ENCODE data around the gene MEIS2. TPM values are rescaled to one million over a fixed set of nuclear protein-coding genes. Genes with fewer than 3 reads are reported as not detected.

MEIS2 gene
- total and polyA plus RNA-seq, 2 of the 13 experiments (the other 11 are each of a cell fraction or from before 2014, with no cell fraction given), result 10.7 to 12.4 TPM

DNA sequence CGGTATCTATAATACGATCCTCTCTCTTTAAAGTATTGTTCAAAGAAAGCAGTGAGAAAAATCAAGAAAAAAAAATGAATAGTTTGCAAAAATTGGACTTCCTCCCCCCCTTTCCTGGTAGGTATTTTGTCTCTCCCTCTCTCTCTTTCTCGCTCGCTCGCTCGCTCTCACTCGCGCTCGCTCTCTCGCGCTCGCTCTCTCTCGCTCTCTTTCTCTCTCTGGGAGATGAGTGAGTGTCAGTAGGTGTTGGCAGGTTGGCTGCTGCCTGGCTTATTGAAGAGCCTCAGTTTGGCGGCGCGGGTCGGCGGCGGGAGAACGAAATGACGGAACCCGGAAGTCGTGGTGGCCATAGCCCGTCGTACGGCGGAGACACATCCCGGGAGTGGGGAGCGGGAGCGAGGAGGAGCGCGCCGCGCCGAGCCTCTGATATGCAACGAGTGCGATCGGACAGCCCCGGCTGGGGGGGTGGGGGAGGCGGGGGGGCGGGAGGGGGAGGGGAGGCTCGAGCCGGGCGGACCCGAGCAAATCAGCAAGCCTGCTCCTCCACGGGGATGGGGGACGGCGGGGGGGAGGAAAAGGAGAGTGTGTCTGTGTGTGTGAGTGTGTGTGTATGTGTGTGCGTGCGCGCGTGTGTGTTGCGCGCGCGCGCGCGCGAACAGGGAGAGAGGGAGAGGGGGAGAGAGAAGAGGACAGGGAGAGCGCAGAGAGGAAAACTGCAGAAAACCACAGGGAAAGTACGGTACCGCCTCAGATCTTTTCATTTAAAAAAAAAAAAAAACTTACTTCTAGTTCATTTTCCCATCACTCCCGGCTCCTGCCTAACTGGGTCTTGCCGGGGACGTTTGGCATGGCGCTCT is at the start of gene MEIS2 (continued):
- TF ChIP-seq, protein P1, sequence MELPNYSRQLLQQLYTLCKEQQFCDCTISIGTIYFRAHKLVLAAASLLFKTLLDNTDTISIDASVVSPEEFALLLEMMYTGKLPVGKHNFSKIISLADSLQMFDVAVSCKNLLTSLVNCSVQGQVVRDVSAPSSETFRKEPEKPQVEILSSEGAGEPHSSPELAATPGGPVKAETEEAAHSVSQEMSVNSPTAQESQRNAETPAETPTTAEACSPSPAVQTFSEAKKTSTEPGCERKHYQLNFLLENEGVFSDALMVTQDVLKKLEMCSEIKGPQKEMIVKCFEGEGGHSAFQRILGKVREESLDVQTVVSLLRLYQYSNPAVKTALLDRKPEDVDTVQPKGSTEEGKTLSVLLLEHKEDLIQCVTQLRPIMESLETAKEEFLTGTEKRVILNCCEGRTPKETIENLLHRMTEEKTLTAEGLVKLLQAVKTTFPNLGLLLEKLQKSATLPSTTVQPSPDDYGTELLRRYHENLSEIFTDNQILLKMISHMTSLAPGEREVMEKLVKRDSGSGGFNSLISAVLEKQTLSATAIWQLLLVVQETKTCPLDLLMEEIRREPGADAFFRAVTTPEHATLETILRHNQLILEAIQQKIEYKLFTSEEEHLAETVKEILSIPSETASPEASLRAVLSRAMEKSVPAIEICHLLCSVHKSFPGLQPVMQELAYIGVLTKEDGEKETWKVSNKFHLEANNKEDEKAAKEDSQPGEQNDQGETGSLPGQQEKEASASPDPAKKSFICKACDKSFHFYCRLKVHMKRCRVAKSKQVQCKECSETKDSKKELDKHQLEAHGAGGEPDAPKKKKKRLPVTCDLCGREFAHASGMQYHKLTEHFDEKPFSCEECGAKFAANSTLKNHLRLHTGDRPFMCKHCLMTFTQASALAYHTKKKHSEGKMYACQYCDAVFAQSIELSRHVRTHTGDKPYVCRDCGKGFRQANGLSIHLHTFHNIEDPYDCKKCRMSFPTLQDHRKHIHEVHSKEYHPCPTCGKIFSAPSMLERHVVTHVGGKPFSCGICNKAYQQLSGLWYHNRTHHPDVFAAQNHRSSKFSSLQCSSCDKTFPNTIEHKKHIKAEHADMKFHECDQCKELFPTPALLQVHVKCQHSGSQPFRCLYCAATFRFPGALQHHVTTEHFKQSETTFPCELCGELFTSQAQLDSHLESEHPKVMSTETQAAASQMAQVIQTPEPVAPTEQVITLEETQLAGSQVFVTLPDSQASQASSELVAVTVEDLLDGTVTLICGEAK (IDR thresholded peaks at IDR 0.05), result no peak
- TF ChIP-seq, protein P1 (CRISPR knock-in tag; IDR thresholded peaks at IDR 0.05), result no peak
- TF ChIP-seq ZFP36 (IDR thresholded peaks at IDR 0.05; ENCODE audit: borderline replicate concordance, low read depth, low read length, partially characterized antibody) (no peak), NCOA1 (CRISPR knock-in tag; IDR thresholded peaks at IDR 0.05) (no peak), HOXA7 (CRISPR knock-in tag; IDR thresholded peaks at IDR 0.05) (no peak), MAFF (IDR thresholded peaks at IDR 0.05; ENCODE audit: low read depth, low read length) (no peak), ZNF558 (CRISPR knock-in tag; IDR thresholded peaks at IDR 0.05; ENCODE audit: borderline replicate concordance) (no peak), PTBP1 (IDR thresholded peaks at IDR 0.05; ENCODE audit: low read depth, low read length, poor library complexity, severe bottlenecking) (no peak), MBD4 (IDR thresholded peaks at IDR 0.05; ENCODE audit: borderline replicate concordance, low read length) (no peak), ZMAT5 (CRISPR knock-in tag; IDR thresholded peaks at IDR 0.05; ENCODE audit: borderline replicate concordance, low read depth) (no peak), ZNF777 (CRISPR knock-in tag; IDR thresholded peaks at IDR 0.05) (no peak; the same call in 1 of the 2 replicates), THAP7 (CRISPR knock-in tag; IDR thresholded peaks at IDR 0.05) (no peak), NBN (conservative IDR thresholded peaks at IDR 0.05) (no peak), JUN (CRISPR knock-in tag; IDR thresholded peaks at IDR 0.05) (no peak)
- TF ChIP-seq, protein P2, sequence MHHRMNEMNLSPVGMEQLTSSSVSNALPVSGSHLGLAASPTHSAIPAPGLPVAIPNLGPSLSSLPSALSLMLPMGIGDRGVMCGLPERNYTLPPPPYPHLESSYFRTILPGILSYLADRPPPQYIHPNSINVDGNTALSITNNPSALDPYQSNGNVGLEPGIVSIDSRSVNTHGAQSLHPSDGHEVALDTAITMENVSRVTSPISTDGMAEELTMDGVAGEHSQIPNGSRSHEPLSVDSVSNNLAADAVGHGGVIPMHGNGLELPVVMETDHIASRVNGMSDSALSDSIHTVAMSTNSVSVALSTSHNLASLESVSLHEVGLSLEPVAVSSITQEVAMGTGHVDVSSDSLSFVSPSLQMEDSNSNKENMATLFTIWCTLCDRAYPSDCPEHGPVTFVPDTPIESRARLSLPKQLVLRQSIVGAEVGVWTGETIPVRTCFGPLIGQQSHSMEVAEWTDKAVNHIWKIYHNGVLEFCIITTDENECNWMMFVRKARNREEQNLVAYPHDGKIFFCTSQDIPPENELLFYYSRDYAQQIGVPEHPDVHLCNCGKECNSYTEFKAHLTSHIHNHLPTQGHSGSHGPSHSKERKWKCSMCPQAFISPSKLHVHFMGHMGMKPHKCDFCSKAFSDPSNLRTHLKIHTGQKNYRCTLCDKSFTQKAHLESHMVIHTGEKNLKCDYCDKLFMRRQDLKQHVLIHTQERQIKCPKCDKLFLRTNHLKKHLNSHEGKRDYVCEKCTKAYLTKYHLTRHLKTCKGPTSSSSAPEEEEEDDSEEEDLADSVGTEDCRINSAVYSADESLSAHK (CRISPR knock-in tag; IDR thresholded peaks at IDR 0.05; ENCODE audit: borderline replicate concordance), result no peak
- TF ChIP-seq, protein P3, sequence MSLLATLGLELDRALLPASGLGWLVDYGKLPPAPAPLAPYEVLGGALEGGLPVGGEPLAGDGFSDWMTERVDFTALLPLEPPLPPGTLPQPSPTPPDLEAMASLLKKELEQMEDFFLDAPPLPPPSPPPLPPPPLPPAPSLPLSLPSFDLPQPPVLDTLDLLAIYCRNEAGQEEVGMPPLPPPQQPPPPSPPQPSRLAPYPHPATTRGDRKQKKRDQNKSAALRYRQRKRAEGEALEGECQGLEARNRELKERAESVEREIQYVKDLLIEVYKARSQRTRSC (CRISPR knock-in tag; IDR thresholded peaks at IDR 0.05; ENCODE audit: low read depth), result no peak

Data from HepG2 (cell line).